Measurements from ENCODE around the gene PRTG.
"Not testable (repeated sequence)": the region's sequence is repeated elsewhere in the genome, so short reads cannot be mapped to it uniquely, and the experiment has no call there.

Gene PRTG

DNA sequence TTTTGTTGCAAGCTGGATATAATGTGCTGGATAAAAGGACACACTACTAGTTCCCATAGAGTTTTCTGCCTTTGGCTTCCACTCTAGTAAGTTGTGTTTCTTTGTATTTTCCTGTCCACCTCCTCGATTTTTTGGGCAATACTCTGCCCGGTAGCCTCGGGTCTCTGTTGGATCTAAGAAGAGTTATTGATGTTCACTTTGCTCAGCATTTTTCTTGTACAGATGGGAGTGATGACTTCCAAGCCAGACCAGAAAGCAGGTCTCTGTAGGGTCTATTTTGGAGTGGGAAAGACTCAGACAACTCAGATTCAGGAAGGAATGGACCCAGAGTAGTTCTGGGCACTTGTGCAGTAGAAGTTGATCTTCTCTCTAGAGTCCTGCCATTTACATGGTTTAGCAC is 36.0 kb upstream of the PRTG start:
- no peak for DNase-seq (ENCODE audit: insufficient read length, low spot score)
- no peak for FAIRE-seq
- TF ChIP-seq POU2F2 (IDR thresholded peaks at IDR 0.05; ENCODE audit: low read depth, low read length) (no peak), POLR2AphosphoS5 (IDR thresholded peaks at IDR 0.05; ENCODE audit: low read depth, low read length) (no peak), POLR2A (IDR thresholded peaks at IDR 0.05; ENCODE audit: low read depth, low read length) (no peak)

DNA sequence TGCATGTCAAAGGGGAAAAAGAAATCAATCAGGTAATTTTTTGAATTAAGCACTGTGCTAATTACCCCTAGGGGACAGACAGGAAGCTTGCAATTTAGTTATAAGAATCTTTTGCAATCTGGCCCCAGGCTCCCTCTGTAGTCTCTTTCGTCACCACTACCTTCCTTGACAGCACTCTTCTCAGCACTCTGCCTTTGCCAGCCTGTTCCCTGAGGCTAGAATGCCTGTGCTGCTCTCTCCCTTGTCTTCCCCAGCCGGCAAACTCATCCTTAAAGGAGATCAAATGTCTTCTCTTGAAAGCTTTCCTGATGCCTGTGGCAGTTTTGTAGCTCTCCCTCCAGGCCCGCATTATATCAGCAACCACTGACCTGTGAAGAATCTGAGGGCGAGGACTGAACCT is 32.4 kb upstream of the PRTG start:
- TF ChIP-seq PAX5 (IDR thresholded peaks at IDR 0.05; ENCODE audit: insufficient read depth, low read length, severe bottlenecking): no peak
- TF ChIP-seq POLR2AphosphoS5 (IDR thresholded peaks at IDR 0.05; ENCODE audit: low read depth, low read length): no peak
- TF ChIP-seq TAF1 (IDR thresholded peaks at IDR 0.05; ENCODE audit: low read depth, low read length): no peak
- TF ChIP-seq SPI1 (IDR thresholded peaks at IDR 0.05; ENCODE audit: low read depth, low read length): no peak
- TF ChIP-seq POLR2A (IDR thresholded peaks at IDR 0.05; ENCODE audit: low read depth, low read length): no peak
- TF ChIP-seq POU2F2 (IDR thresholded peaks at IDR 0.05; ENCODE audit: low read depth, low read length): no peak
- DNase-seq (ENCODE audit: insufficient read length, low spot score) (no peak), FAIRE-seq (no peak)

DNA sequence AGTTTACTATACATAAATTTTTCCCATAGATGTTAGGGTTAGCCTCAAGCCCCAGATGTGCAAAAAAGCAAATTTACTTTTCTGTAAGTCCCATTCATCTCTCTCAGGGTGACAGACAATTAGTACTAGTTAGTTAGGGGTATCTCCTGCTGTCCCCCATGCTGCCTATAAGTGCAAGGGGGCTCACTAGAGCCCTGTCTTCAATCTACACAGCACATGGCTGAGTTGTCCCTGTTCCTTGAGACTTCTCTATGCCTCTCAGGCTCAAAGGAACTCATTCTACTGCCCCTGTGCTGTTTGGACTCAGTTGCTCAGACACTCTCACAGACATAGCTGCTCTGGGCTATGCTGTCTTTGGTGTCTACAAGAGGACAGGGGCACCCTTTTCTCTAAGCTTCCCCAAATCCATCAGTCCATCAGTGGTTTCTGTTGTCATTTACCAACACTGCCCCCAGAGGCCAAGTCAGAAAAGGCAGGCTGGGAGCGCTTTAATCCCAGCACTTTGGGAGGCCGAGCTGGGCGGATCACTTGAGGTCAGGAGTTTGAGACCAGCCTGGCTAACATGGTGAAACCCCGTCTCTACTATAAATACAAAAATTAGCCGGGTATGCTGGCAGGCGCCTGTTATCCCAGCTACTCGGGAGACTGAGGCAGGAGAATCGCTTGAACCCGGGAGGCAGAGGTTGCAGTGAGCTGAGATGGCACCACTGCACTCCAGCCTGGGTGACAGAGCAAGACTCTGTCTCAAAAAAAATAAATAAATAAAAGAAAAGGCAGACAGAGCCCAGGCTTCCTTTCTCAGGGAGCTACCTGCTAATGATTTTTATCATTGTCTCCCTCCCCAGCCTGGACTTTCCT is 31.4 kb upstream of the PRTG start:
- peak; percentile 30 for DNase-seq (ENCODE audit: insufficient read length, low spot score)
- no peak for TF ChIP-seq SPI1 (IDR thresholded peaks at IDR 0.05; ENCODE audit: low read depth, low read length)
- no peak for TF ChIP-seq POLR2AphosphoS5 (IDR thresholded peaks at IDR 0.05; ENCODE audit: low read depth, low read length)
- no peak for TF ChIP-seq POU2F2 (IDR thresholded peaks at IDR 0.05; ENCODE audit: low read depth, low read length)
- TF ChIP-seq PAX5 (IDR thresholded peaks at IDR 0.05; ENCODE audit: insufficient read depth, low read length, severe bottlenecking): no peak
- TF ChIP-seq POLR2A (IDR thresholded peaks at IDR 0.05; ENCODE audit: low read depth, low read length): no peak
- TF ChIP-seq TAF1 (IDR thresholded peaks at IDR 0.05; ENCODE audit: low read depth, low read length): no peak
- FAIRE-seq: no peak

DNA sequence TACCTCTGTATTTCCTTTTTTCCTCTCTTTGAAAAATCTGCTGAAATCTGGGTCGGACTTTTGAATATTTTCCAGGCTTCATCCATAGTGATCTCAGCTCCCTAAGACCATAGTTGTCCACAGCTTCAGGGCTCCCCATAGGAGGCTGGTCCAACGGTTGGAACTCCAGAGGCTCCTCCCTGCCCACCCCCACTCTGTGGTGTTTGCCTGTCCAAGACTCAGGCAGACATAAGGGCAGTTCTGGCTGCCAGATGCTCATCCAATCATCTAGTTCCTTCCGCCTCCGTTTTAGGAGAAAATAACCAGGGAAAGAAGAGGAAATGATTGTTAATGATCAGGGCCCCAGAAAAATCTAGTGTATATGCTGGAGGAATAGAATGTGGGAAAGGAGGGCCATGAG is 27.9 kb upstream of the PRTG start:
- FAIRE-seq (no peak), DNase-seq (ENCODE audit: insufficient read length, low spot score) (no peak)
- TF ChIP-seq SPI1 (IDR thresholded peaks at IDR 0.05; ENCODE audit: low read depth, low read length) (no peak), POU2F2 (IDR thresholded peaks at IDR 0.05; ENCODE audit: low read depth, low read length) (no peak), POLR2A (IDR thresholded peaks at IDR 0.05; ENCODE audit: low read depth, low read length) (no peak), PAX5 (IDR thresholded peaks at IDR 0.05; ENCODE audit: insufficient read depth, low read length, severe bottlenecking) (no peak), POLR2AphosphoS5 (IDR thresholded peaks at IDR 0.05; ENCODE audit: low read depth, low read length) (no peak), TAF1 (IDR thresholded peaks at IDR 0.05; ENCODE audit: low read depth, low read length) (no peak)

DNA sequence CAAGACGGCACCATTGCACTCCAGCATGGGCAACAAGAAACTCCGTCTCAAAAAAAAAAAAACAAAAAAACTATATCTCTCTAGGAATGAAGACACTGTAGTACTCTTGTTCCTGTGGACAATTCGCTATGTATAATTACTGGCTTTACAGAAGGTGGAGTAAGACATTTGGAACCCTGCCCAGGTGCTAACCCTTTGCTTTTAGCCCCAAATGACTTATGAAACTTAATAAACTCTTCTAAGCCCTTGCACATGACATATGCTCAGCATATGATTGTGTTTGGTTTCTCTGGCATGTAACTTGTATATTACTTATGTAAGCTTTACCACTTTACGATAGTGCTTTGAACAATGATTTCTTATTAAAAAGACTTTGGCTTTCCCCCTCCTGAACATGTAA is 27.3 kb upstream of the PRTG start:
- DNase-seq (ENCODE audit: insufficient read length, low spot score) (no peak), FAIRE-seq (no peak)
- TF ChIP-seq POLR2A (IDR thresholded peaks at IDR 0.05; ENCODE audit: low read depth, low read length) (no peak), POU2F2 (IDR thresholded peaks at IDR 0.05; ENCODE audit: low read depth, low read length) (no peak), POLR2AphosphoS5 (IDR thresholded peaks at IDR 0.05; ENCODE audit: low read depth, low read length) (no peak), TAF1 (IDR thresholded peaks at IDR 0.05; ENCODE audit: low read depth, low read length) (no peak), PAX5 (IDR thresholded peaks at IDR 0.05; ENCODE audit: insufficient read depth, low read length, severe bottlenecking) (no peak)

DNA sequence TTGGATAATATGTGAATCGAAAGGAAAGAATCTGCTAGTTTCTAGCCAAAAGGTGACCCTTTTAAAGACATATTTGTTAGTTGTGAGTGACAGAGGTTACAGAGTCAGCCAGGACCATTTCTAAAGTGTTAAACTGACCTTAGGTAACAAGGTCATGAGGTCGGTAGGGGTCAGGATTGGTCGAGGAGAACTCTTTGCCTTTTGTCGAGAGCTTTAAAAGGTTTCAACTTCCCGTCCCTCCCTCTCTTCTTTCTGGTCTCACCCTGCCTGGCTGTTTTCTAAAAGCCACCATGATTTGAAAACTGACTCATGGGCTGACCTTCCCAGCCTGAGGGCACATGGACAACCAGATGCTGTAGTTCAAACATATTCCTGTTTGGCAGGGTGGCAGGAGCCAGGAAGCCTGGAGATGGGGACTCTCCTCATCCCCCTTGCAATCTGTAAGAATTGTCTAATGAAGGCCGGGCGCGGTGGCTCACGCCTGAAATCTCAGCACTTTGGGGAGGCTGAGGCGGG is 25.8 kb upstream of the PRTG start:
- DNase-seq (ENCODE audit: insufficient read length, low spot score): no peak
- TF ChIP-seq POLR2AphosphoS5 (IDR thresholded peaks at IDR 0.05; ENCODE audit: low read depth, low read length): no peak
- TF ChIP-seq PAX5 (IDR thresholded peaks at IDR 0.05; ENCODE audit: insufficient read depth, low read length, severe bottlenecking): no peak
- no peak for TF ChIP-seq POLR2A (IDR thresholded peaks at IDR 0.05; ENCODE audit: low read depth, low read length)
- no peak for TF ChIP-seq SPI1 (IDR thresholded peaks at IDR 0.05; ENCODE audit: low read depth, low read length)
- no peak for TF ChIP-seq POU2F2 (IDR thresholded peaks at IDR 0.05; ENCODE audit: low read depth, low read length)
- no peak for TF ChIP-seq TAF1 (IDR thresholded peaks at IDR 0.05; ENCODE audit: low read depth, low read length)
- FAIRE-seq: no peak

DNA sequence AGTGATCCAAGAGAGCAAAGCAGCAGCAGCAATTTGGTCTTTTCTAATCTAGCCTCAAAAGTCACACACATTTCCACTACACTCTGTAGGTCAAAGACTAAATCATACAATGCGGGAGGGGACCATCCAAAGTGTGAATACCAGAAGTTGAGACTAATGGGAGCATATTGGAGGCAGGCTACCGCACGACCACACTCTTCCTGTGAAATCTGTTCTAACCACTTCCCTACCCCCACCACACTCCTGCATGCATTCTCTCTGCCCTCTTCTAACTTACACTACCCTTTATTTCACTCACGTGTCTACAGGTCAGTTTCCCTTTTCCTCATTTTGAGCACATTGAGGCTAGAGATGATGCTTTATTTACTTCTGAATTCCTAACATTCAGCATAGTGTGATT is 23.7 kb upstream of the PRTG start:
- no peak for FAIRE-seq
- no peak for TF ChIP-seq TAF1 (IDR thresholded peaks at IDR 0.05; ENCODE audit: low read depth, low read length)
- no peak for TF ChIP-seq POLR2A (IDR thresholded peaks at IDR 0.05; ENCODE audit: low read depth, low read length)
- no peak for TF ChIP-seq PAX5 (IDR thresholded peaks at IDR 0.05; ENCODE audit: insufficient read depth, low read length, severe bottlenecking)
- no peak for TF ChIP-seq POLR2AphosphoS5 (IDR thresholded peaks at IDR 0.05; ENCODE audit: low read depth, low read length)
- no peak for TF ChIP-seq SPI1 (IDR thresholded peaks at IDR 0.05; ENCODE audit: low read depth, low read length)
- TF ChIP-seq POU2F2 (IDR thresholded peaks at IDR 0.05; ENCODE audit: low read depth, low read length): no peak
- DNase-seq (ENCODE audit: insufficient read length, low spot score): no peak

DNA sequence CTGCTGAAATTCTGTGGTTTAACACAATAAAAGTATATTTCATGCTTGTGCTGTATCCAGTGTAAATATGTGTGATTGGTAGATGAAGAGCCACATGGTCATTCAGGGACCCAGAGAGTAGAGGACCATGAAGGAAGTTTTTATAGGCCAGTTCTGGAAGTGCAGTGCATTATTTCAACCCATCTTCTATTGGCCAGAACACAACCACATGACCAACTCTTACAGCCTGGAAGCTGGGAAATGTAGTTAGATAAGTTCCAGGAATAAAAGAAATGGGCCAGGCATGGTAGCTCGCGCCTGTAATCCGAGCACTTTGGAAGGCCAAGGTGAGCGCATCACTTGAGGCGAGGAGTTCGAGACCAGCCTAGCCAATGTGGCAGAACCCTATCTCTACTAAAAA is 21.4 kb upstream of the PRTG start:
- TF ChIP-seq PAX5 (IDR thresholded peaks at IDR 0.05; ENCODE audit: insufficient read depth, low read length, severe bottlenecking) (no peak), TAF1 (IDR thresholded peaks at IDR 0.05; ENCODE audit: low read depth, low read length) (no peak), POLR2AphosphoS5 (IDR thresholded peaks at IDR 0.05; ENCODE audit: low read depth, low read length) (no peak), SPI1 (IDR thresholded peaks at IDR 0.05; ENCODE audit: low read depth, low read length) (no peak), POLR2A (IDR thresholded peaks at IDR 0.05; ENCODE audit: low read depth, low read length) (no peak), POU2F2 (IDR thresholded peaks at IDR 0.05; ENCODE audit: low read depth, low read length) (no peak)
- FAIRE-seq: no peak
- DNase-seq (ENCODE audit: insufficient read length, low spot score): no peak

DNA sequence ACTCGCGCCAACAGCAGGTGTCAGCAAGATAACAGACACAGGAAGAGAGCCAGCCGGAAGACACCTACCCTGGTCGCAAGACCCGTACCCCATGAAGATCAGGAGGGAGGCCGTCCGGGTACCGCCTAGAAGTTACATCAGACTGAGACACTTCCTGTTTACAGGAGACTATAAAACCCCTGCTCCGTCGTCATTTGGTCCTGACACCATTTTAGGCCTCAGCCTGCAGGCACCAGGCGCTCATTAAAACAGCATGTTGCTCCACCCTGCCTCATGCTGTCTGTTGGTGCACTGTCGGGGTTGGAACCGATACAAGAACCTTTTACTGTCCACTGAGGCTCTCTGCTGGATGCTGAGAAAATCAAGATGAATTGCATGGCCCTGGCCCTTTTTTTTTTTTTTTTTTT is 15.6 kb upstream of the PRTG start:
- FAIRE-seq (no peak), DNase-seq (ENCODE audit: insufficient read length, low spot score) (no peak)
- TF ChIP-seq PAX5 (IDR thresholded peaks at IDR 0.05; ENCODE audit: insufficient read depth, low read length, severe bottlenecking) (no peak), SPI1 (IDR thresholded peaks at IDR 0.05; ENCODE audit: low read depth, low read length) (no peak), TAF1 (IDR thresholded peaks at IDR 0.05; ENCODE audit: low read depth, low read length) (no peak), POLR2AphosphoS5 (IDR thresholded peaks at IDR 0.05; ENCODE audit: low read depth, low read length) (no peak), POLR2A (IDR thresholded peaks at IDR 0.05; ENCODE audit: low read depth, low read length) (no peak), POU2F2 (IDR thresholded peaks at IDR 0.05; ENCODE audit: low read depth, low read length) (no peak)

DNA sequence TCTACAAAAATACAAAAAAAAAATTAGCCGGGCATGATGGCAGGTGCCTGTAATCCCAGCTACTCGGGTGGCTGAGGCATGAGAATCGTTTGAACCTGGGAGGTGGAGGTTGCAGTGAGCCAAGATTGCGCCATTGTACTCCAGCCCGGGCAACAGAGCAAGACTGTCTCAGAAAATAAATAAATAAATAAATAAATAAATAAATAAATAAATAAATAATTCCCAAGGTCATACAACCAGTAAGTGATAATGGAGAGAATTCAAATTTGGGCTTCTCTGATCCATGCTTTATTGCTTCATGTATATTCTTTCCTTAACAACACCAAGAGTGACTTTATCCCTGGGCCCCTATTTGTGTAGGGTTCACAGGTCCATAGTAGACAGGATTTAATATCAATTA is 10.5 kb upstream of the PRTG start:
- FAIRE-seq; DNase-seq (ENCODE audit: insufficient read length, low spot score): not testable (repeated sequence)
